ENCODE results near the gene TBC1D21. TPM values are rescaled to one million over a fixed set of nuclear protein-coding genes. Genes with fewer than 3 reads are reported as not detected.
A peak's percentile ranks its signal among the peaks of the same experiment; 100 is the strongest.

The TBC1D21 gene
- total and polyA plus RNA-seq, 9 donors = not detected

- 73 to 92% (median 85%) methylated on average over 2 of the region's 2 CpGs for WGBS, 3 donors
- Histone ChIP-seq H3K4me3 (no peak overlapping the region), H3K4me1 (ENCODE audit: insufficient read depth) (no peaks in the 10 kb centered on the region), H3K27ac (no peak overlapping the region), H3K27me3 (no peaks in the 10 kb centered on the region), H3K9me3 (no peaks in the 10 kb centered on the region), H3K36me3 (no peaks in the 10 kb centered on the region)
- intact Hi-C loops (cut with DNase I) = no loop called here
- TF ChIP-seq EP300 (IDR thresholded peaks at IDR 0.05) = no peak
- no peak for TF ChIP-seq POLR2A (IDR thresholded peaks at IDR 0.05)
- TF ChIP-seq CTCF (IDR thresholded peaks at IDR 0.05) = no peak
- no peak for DNase-seq
Measured at GRCh38 chr15:73849641-73850040, 23.7 kb upstream of the TBC1D21 start.

- Histone ChIP-seq H3K4me3 (no peak overlapping the region), H3K27ac (no peak overlapping the region), H3K36me3 (no peaks in the 10 kb centered on the region), H3K27me3 (no peaks in the 10 kb centered on the region), H3K4me1 (ENCODE audit: insufficient read depth) (no peaks in the 10 kb centered on the region), H3K9me3 (no peaks in the 10 kb centered on the region)
- no peak for DNase-seq
- TF ChIP-seq EP300 (IDR thresholded peaks at IDR 0.05) = no peak
- intact Hi-C loops (cut with DNase I) = no loop called here
- 59 to 71% (median 67%) methylated on average over 1 of the region's 1 CpG for WGBS, 3 donors
Measured at GRCh38 chr15:73850228-73850627, 23.1 kb upstream of the TBC1D21 start.

GRCh38 chr15:73851689-73852088, 21.7 kb upstream of the TBC1D21 start:
- TF ChIP-seq EP300 (IDR thresholded peaks at IDR 0.05) (no peak), CTCF (IDR thresholded peaks at IDR 0.05) (no peak), POLR2A (IDR thresholded peaks at IDR 0.05) (no peak)
- no peak overlapping the region for H3K4me3 ChIP-seq
- 7 to 9% (median 8%) methylated on average over 4 of the region's 4 CpGs for WGBS, 3 donors
- no peaks in the 10 kb centered on the region for H3K9me3 ChIP-seq
- H3K27me3 ChIP-seq = no peaks in the 10 kb centered on the region
- no peaks in the 10 kb centered on the region for H3K4me1 ChIP-seq (ENCODE audit: insufficient read depth)
- H3K27ac ChIP-seq = no peak overlapping the region
- H3K36me3 ChIP-seq = no peaks in the 10 kb centered on the region
- peak in 4 of 5 donors; percentile 35 to 63 (median 45) for DNase-seq
- intact Hi-C loops (cut with DNase I) = no loop called here

- TF ChIP-seq EP300 (IDR thresholded peaks at IDR 0.05) = no peak
- no peak for TF ChIP-seq CTCF (IDR thresholded peaks at IDR 0.05)
- TF ChIP-seq POLR2A (IDR thresholded peaks at IDR 0.05) = no peak
- H3K4me3 ChIP-seq = no peak overlapping the region
- no peaks in the 10 kb centered on the region for H3K4me1 ChIP-seq (ENCODE audit: insufficient read depth)
- H3K36me3 ChIP-seq = no peaks in the 10 kb centered on the region
- WGBS, 3 donors = 71 to 74% (median 71%) methylated on average over 5 of the region's 5 CpGs
- DNase-seq = no peak
- H3K27me3 ChIP-seq = no peaks in the 10 kb centered on the region
- no peak overlapping the region for H3K27ac ChIP-seq
- no peaks in the 10 kb centered on the region for H3K9me3 ChIP-seq
- intact Hi-C loops (cut with DNase I) = no loop called here
Measured at GRCh38 chr15:73852507-73852906, 20.9 kb upstream of the TBC1D21 start.

- Histone ChIP-seq H3K4me3 (no peak overlapping the region), H3K27ac (no peak overlapping the region), H3K27me3 (no peaks in the 10 kb centered on the region), H3K36me3 (no peaks in the 10 kb centered on the region), H3K9me3 (no peaks in the 10 kb centered on the region), H3K4me1 (ENCODE audit: insufficient read depth) (no peaks in the 10 kb centered on the region)
- DNase-seq = no peak
- no peak for TF ChIP-seq EP300 (IDR thresholded peaks at IDR 0.05)
- TF ChIP-seq CTCF (IDR thresholded peaks at IDR 0.05) = no peak
- TF ChIP-seq POLR2A (IDR thresholded peaks at IDR 0.05) = no peak
- intact Hi-C loops (cut with DNase I) = no loop called here
- 18 to 31% (median 24%) methylated on average over 4 of the region's 4 CpGs for WGBS, 3 donors
Measured at GRCh38 chr15:73854265-73854664, 19.1 kb upstream of the TBC1D21 start.

Measured in ovary (tissue), 9 donors.